Mesenchymal stem cell (in vitro differentiated cells and primary cell): ENCODE data around the gene FIG4.

Source experiments
- DNase-seq: peaks from one replicate; pipeline ENCODE4 v3.0.0-alpha.2; 2013
- H2AFZ ChIP-seq: one replicate; pipeline ENCODE4 v1.6.1; 2013; ENCODE audit warnings: low read depth, mild to moderate bottlenecking, control low read depth, inconsistent platforms, low read length, moderate library complexity
- H2AK5ac ChIP-seq: 2 replicates; pipeline ENCODE4 v1.6.1; 2013; ENCODE audit warnings: low read length, moderate library complexity, mild to moderate bottlenecking, inconsistent platforms; ENCODE audit not compliant: severe bottlenecking
- H2BK120ac ChIP-seq: one replicate; pipeline ENCODE4 v1.6.1; 2013; ENCODE audit warnings: low read depth, mild to moderate bottlenecking, inconsistent platforms, low read length, moderate library complexity
- H2BK12ac ChIP-seq, 2 experiments: one replicate each; pipeline ENCODE4 v1.6.1; 2013; ENCODE audit warnings: inconsistent platforms in 2 of 2, low read length in 2 of 2, mild to moderate bottlenecking in 2 of 2, moderate library complexity in 2 of 2, control low read depth in 1 of 2
- H2BK15ac ChIP-seq: one replicate; pipeline ENCODE4 v1.6.1; 2013; ENCODE audit warnings: mild to moderate bottlenecking, low read depth, inconsistent platforms; ENCODE audit not compliant: poor library complexity, severe bottlenecking
- H2BK5ac ChIP-seq: 2 replicates; pipeline ENCODE4 v1.6.1; 2013; ENCODE audit warnings: low read depth, mild to moderate bottlenecking, low read length, control low read depth, inconsistent platforms; ENCODE audit not compliant: poor library complexity, severe bottlenecking
- H3K14ac ChIP-seq, 2 experiments: one replicate each; pipeline ENCODE4 v1.6.1; 2013; ENCODE audit warnings: inconsistent platforms in 2 of 2, low read length in 2 of 2, control low read depth in 1 of 2, mild to moderate bottlenecking in 1 of 2, moderate library complexity in 1 of 2
- H3K18ac ChIP-seq, 2 experiments: one replicate each; pipeline ENCODE4 v1.6.1; 2013; ENCODE audit warnings: inconsistent platforms in 2 of 2, low read length in 2 of 2, control low read depth in 1 of 2, low read depth in 1 of 2, mild to moderate bottlenecking in 1 of 2
- H3K23ac ChIP-seq, 2 experiments: one replicate each; pipeline ENCODE4 v1.6.1; 2013; ENCODE audit warnings: inconsistent platforms in 2 of 2, low read length in 2 of 2, mild to moderate bottlenecking in 2 of 2, moderate library complexity in 2 of 2, control low read depth in 1 of 2
- H3K27ac ChIP-seq: 2 replicates; pipeline ENCODE4 v1.5.1; 2013; ENCODE audit warnings: mild to moderate bottlenecking, moderate library complexity, low read length, control low read depth, inconsistent platforms; ENCODE audit not compliant: poor library complexity, severe bottlenecking
- H3K27me3 ChIP-seq, 2 experiments: 2 replicates each; pipeline versions ENCODE4 v1.6.1 to v1.7.0; 2013; ENCODE audit warnings: low read length in 2 of 2, mild to moderate bottlenecking in 2 of 2, moderate library complexity in 2 of 2, control low read depth in 1 of 2, inconsistent platforms in 1 of 2; ENCODE audit not compliant: control insufficient read depth in 1 of 2, insufficient read depth in 1 of 2
- H3K36me3 ChIP-seq, 2 experiments: 2 replicates each; pipeline versions ENCODE4 v1.6.1 to v1.7.0; 2013; ENCODE audit warnings: low read length in 2 of 2, control low read depth in 1 of 2, inconsistent platforms in 1 of 2, low read depth in 1 of 2, mild to moderate bottlenecking in 1 of 2; ENCODE audit not compliant: insufficient read depth in 2 of 2, control insufficient read depth in 1 of 2
- H3K4ac ChIP-seq, 2 experiments: one replicate each; pipeline ENCODE4 v1.6.1; 2013; ENCODE audit warnings: inconsistent platforms in 2 of 2, low read length in 2 of 2, mild to moderate bottlenecking in 2 of 2, moderate library complexity in 2 of 2, control low read depth in 1 of 2, low read depth in 1 of 2
- H3K4me1 ChIP-seq: 2 replicates; pipeline ENCODE4 v1.6.1; 2013; ENCODE audit warnings: low read depth, low read length, control low read depth; ENCODE audit not compliant: control insufficient read depth, insufficient read depth
- H3K4me2 ChIP-seq: 2 replicates; pipeline ENCODE4 v1.6.1; 2013; ENCODE audit warnings: low read length, mild to moderate bottlenecking, inconsistent platforms; ENCODE audit not compliant: poor library complexity, severe bottlenecking
- H3K4me3 ChIP-seq, 2 experiments: 2 replicates each; pipeline versions ENCODE4 v1.5.1 to v1.7.0; 2013; ENCODE audit warnings: low read length in 2 of 2, mild to moderate bottlenecking in 2 of 2, control low read depth in 1 of 2, low read depth in 1 of 2; ENCODE audit not compliant: insufficient read depth in 1 of 2
- H3K79me1 ChIP-seq: replicated peaks from 2 replicates; pipeline ENCODE4 v1.6.1; 2013; ENCODE audit warnings: mild to moderate bottlenecking, control low read depth, low read length, inconsistent platforms; ENCODE audit not compliant: poor library complexity, severe bottlenecking
- H3K9ac ChIP-seq: 2 replicates; pipeline ENCODE4 v1.7.0; 2013; ENCODE audit warnings: mild to moderate bottlenecking, low read length, moderate library complexity
- H3K9me3 ChIP-seq: 2 replicates; pipeline ENCODE4 v1.7.0; 2013; ENCODE audit warnings: mild to moderate bottlenecking, low read length; ENCODE audit not compliant: control insufficient read depth
- H4K8ac ChIP-seq: one replicate; pipeline ENCODE4 v1.6.1; 2013; ENCODE audit warnings: inconsistent platforms, mild to moderate bottlenecking, low read length, moderate library complexity
- H4K91ac ChIP-seq: one replicate; pipeline ENCODE4 v1.6.1; 2013; ENCODE audit warnings: mild to moderate bottlenecking, low read length, inconsistent platforms
- WGBS: methylation state at CpG from one replicate; pipeline ENCODE4 v1.1.7; 2013; ENCODE audit warnings: mixed read lengths; 5-methylcytosine and 5-hydroxymethylcytosine counted together

Gene FIG4

GRCh38 chr6:109660526-109661320 lies 30.4 kb upstream of the FIG4 start:
- no peak for DNase-seq
- Histone ChIP-seq H3K4me3 (no peak overlapping the region), H2BK5ac (no peak overlapping the region), H2BK12ac (no peak overlapping the region), H3K23ac (no peak overlapping the region), H2AK5ac (no peak overlapping the region), H2BK120ac (no peak overlapping the region), H4K91ac (no peak overlapping the region), H3K18ac (no peak overlapping the region), H3K9ac (no peak overlapping the region), H3K4me1 (no peaks in the 10 kb centered on the region), H3K4me2 (no peak overlapping the region), H3K9me3 (no peaks in the 10 kb centered on the region), H3K79me1 (no peaks in the 10 kb centered on the region), H3K36me3 (no peaks in the 10 kb centered on the region), H4K8ac (no peak overlapping the region), H2BK15ac (no peak overlapping the region), H3K4ac (no peak overlapping the region), H3K27me3 (no peaks in the 10 kb centered on the region), H3K27ac (no peak overlapping the region), H2AFZ (no peak overlapping the region), H3K14ac (no peak overlapping the region)
- 8% methylated on average over 1 of the region's 1 CpG for WGBS

GRCh38 chr6:109662192-109662591 lies 28.9 kb upstream of the FIG4 start:
- no peaks in the 10 kb centered on the region for H3K27me3 ChIP-seq
- no peak overlapping the region for H2BK15ac ChIP-seq
- H3K14ac ChIP-seq = no peak overlapping the region
- H4K8ac ChIP-seq = no peak overlapping the region
- H3K36me3 ChIP-seq = no peaks in the 10 kb centered on the region
- no peaks in the 10 kb centered on the region for H3K4me1 ChIP-seq
- H3K27ac ChIP-seq = no peak overlapping the region
- no peak overlapping the region for H4K91ac ChIP-seq
- no peak overlapping the region for H3K9ac ChIP-seq
- H3K4me2 ChIP-seq = no peak overlapping the region
- no peak overlapping the region for H2BK5ac ChIP-seq
- H2AK5ac ChIP-seq = no peak overlapping the region
- no peaks in the 10 kb centered on the region for H3K79me1 ChIP-seq
- no peak overlapping the region for H3K18ac ChIP-seq
- WGBS = 85% methylated on average over 2 of the region's 2 CpGs
- H2BK12ac ChIP-seq = no peak overlapping the region
- no peak overlapping the region for H3K4ac ChIP-seq
- no peak overlapping the region for H3K4me3 ChIP-seq
- H3K23ac ChIP-seq = no peak overlapping the region
- no peak overlapping the region for H2BK120ac ChIP-seq
- no peak overlapping the region for H2AFZ ChIP-seq
- H3K9me3 ChIP-seq = no peaks in the 10 kb centered on the region
- DNase-seq = no peak

- WGBS = 56% methylated on average over 3 of the region's 4 CpGs
- DNase-seq = no peak
- no peak overlapping the region for H3K14ac ChIP-seq
- H3K27ac ChIP-seq = no peak overlapping the region
- no peak overlapping the region for H3K18ac ChIP-seq
- no peaks in the 10 kb centered on the region for H3K36me3 ChIP-seq
- H3K4ac ChIP-seq = no peak overlapping the region
- H2BK120ac ChIP-seq = no peak overlapping the region
- no peak overlapping the region for H4K8ac ChIP-seq
- H2BK5ac ChIP-seq = no peak overlapping the region
- no peak overlapping the region for H3K23ac ChIP-seq
- no peaks in the 10 kb centered on the region for H3K27me3 ChIP-seq
- H3K4me1 ChIP-seq = no peaks in the 10 kb centered on the region
- H4K91ac ChIP-seq = peak overlapping the region; percentile 68
- no peak overlapping the region for H3K4me2 ChIP-seq
- H3K9ac ChIP-seq = no peak overlapping the region
- H3K79me1 ChIP-seq = no peaks in the 10 kb centered on the region
- no peak overlapping the region for H2BK15ac ChIP-seq
- no peak overlapping the region for H2BK12ac ChIP-seq
- H3K9me3 ChIP-seq = no peaks in the 10 kb centered on the region
- H3K4me3 ChIP-seq = no peak overlapping the region
- no peak overlapping the region for H2AFZ ChIP-seq
- H2AK5ac ChIP-seq = no peak overlapping the region
Measured at GRCh38 chr6:109669811-109670210, 21.3 kb upstream of the FIG4 start.

- no CpG with 5 or more reads among the region's 2 CpGs for WGBS
- no peak overlapping the region for H3K4me2 ChIP-seq
- no peak overlapping the region for H2BK15ac ChIP-seq
Measured at GRCh38 chr6:109671733-109672132, 19.4 kb upstream of the FIG4 start.

More at GRCh38 chr6:109671733-109672132, 19.4 kb upstream of the FIG4 start:
- Histone ChIP-seq H4K91ac (no peak overlapping the region), H2BK120ac (no peak overlapping the region), H3K14ac (no peak overlapping the region), H3K4me3 (no peak overlapping the region), H3K27me3 (no peaks in the 10 kb centered on the region), H2AFZ (no peak overlapping the region), H3K27ac (no peak overlapping the region), H3K9me3 (no peaks in the 10 kb centered on the region), H3K79me1 (no peaks in the 10 kb centered on the region), H4K8ac (no peak overlapping the region), H2BK5ac (no peak overlapping the region), H3K23ac (no peak overlapping the region), H2BK12ac (no peak overlapping the region), H3K36me3 (no peaks in the 10 kb centered on the region), H3K9ac (no peak overlapping the region), H3K18ac (no peak overlapping the region), H3K4me1 (no peaks in the 10 kb centered on the region), H2AK5ac (no peak overlapping the region), H3K4ac (no peak overlapping the region)
- DNase-seq = peak; percentile 58
